IMR-90 (cell line): ENCODE results near the gene UST. TPM values are rescaled to one million over a fixed set of nuclear protein-coding genes. Genes with fewer than 3 reads are reported as not detected.

Experiments used
- ATAC-seq: fragments of 200-7000 bp; cut with Tn5 transposase; 2 replicates; pipeline ENCODE4 v1.9.1; 2020; ENCODE audit warnings: low read depth, mild to moderate bottlenecking, moderate library complexity
- BruUV-seq: library from RNA; stranded (reverse); fragments of 400-500 nt; replicated peaks from 2 replicates; lab custom pipeline; 2021; lab: Mats Ljungman, UMichigan
- CTCF ChIA-PET: fragments of 300-600 bp; formaldehyde crosslinking; extraction: SDS; loops from one replicate; lab custom pipeline; 2021; ENCODE audit warnings: antibody characterized with exemption; lab: Yijun Ruan, JAX
- POLR2A ChIA-PET: fragments of 300-600 bp; sonication (Branson Sonifier 250); formaldehyde crosslinking; loops from one replicate; lab custom pipeline; 2022; ENCODE audit warnings: antibody characterized with exemption; ENCODE audit not compliant: unreplicated experiment; lab: Charles Lee
- DNase-seq: peaks from one replicate; pipeline ENCODE4 v3.0.0; 2013
- H2AFZ ChIP-seq: replicated peaks from 2 replicates; pipeline ENCODE3; 2013; ENCODE audit warnings: low read length, mild to moderate bottlenecking; ENCODE audit not compliant: poor library complexity
- H2AK5ac ChIP-seq: 2 replicates; pipeline ENCODE4 v1.6.1; 2013; ENCODE audit warnings: low read depth, low read length, inconsistent platforms
- H2AK9ac ChIP-seq: replicated peaks from 2 replicates; pipeline ENCODE3; 2013; ENCODE audit warnings: mild to moderate bottlenecking, low read depth, low read length, moderate library complexity; ENCODE audit not compliant: poor library complexity
- H2BK120ac ChIP-seq: 2 replicates; pipeline ENCODE4 v1.6.1; 2013; ENCODE audit warnings: low read depth, low read length, inconsistent platforms
- H2BK15ac ChIP-seq: 3 replicates; pipeline ENCODE4 v1.6.1; 2013; ENCODE audit warnings: low read depth, low read length, inconsistent platforms
- H2BK20ac ChIP-seq: 2 replicates; pipeline ENCODE4 v1.6.1; 2013; ENCODE audit warnings: low read depth, mild to moderate bottlenecking, inconsistent platforms, low read length, moderate library complexity
- H2BK5ac ChIP-seq: 2 replicates; pipeline ENCODE4 v1.6.1; 2013; ENCODE audit warnings: mild to moderate bottlenecking, low read depth, low read length, inconsistent platforms; ENCODE audit not compliant: poor library complexity, severe bottlenecking
- H3K14ac ChIP-seq: replicated peaks from 2 replicates; pipeline ENCODE4 v1.6.1; 2013; ENCODE audit warnings: low read depth, low read length, inconsistent platforms
- H3K18ac ChIP-seq: 2 replicates; pipeline ENCODE4 v1.6.1; 2013; ENCODE audit warnings: low read depth, low read length, control low read depth
- H3K23ac ChIP-seq: 2 replicates; pipeline ENCODE4 v1.6.1; 2013; ENCODE audit warnings: low read depth, low read length, inconsistent platforms
- H3K27ac ChIP-seq: 2 replicates; pipeline ENCODE4 v1.5.1; 2013; ENCODE audit warnings: mild to moderate bottlenecking, control low read depth, low read length; ENCODE audit not compliant: insufficient read depth
- H3K27me3 ChIP-seq: 2 replicates; pipeline ENCODE4 v1.6.1; 2013; ENCODE audit warnings: low read length; ENCODE audit not compliant: control insufficient read depth, insufficient read depth
- H3K36me3 ChIP-seq: 2 replicates; pipeline ENCODE4 v1.6.1; 2013; ENCODE audit warnings: low read length, mixed read lengths; ENCODE audit not compliant: control insufficient read depth, insufficient read depth
- H3K4ac ChIP-seq: 2 replicates; pipeline ENCODE4 v1.6.1; 2013; ENCODE audit warnings: low read depth, low read length, inconsistent platforms
- H3K4me1 ChIP-seq: 2 replicates; pipeline ENCODE4 v1.6.1; 2013; ENCODE audit warnings: low read length, mixed read lengths; ENCODE audit not compliant: control insufficient read depth, insufficient read depth
- H3K4me2 ChIP-seq: 2 replicates; pipeline ENCODE4 v1.6.1; 2013; ENCODE audit warnings: low read depth, mild to moderate bottlenecking, control low read depth, low read length, moderate library complexity
- H3K4me3 ChIP-seq: 2 replicates; pipeline ENCODE4 v1.5.1; 2013; ENCODE audit warnings: low read depth, mild to moderate bottlenecking, control low read depth, low read length, moderate library complexity; ENCODE audit not compliant: insufficient read depth
- H3K56ac ChIP-seq: 2 replicates; pipeline ENCODE4 v1.6.1; 2013; ENCODE audit warnings: low read length, inconsistent platforms; ENCODE audit not compliant: insufficient read depth; ENCODE audit errors: extremely low read depth
- H3K79me1 ChIP-seq, 2 experiments: 2 replicates each; pipeline ENCODE4 v1.6.1; 2013; ENCODE audit warnings: low read length in 2 of 2, inconsistent platforms in 1 of 2, low read depth in 1 of 2
- H3K9ac ChIP-seq: 2 replicates; pipeline ENCODE4 v1.6.1; 2013; ENCODE audit warnings: low read depth, low read length, control low read depth
- H3K9me1 ChIP-seq: 2 replicates; pipeline ENCODE4 v1.6.1; 2013; ENCODE audit warnings: low read length, inconsistent platforms; ENCODE audit not compliant: insufficient read depth
- H3K9me3 ChIP-seq: 2 replicates; pipeline ENCODE4 v1.6.1; 2013; ENCODE audit warnings: low read length; ENCODE audit not compliant: control insufficient read depth, insufficient read depth
- H4K20me1 ChIP-seq: 2 replicates; pipeline ENCODE4 v1.6.1; 2013; ENCODE audit warnings: low read length, inconsistent platforms; ENCODE audit not compliant: insufficient read depth
- H4K5ac ChIP-seq: 2 replicates; pipeline ENCODE4 v1.6.1; 2013; ENCODE audit warnings: mild to moderate bottlenecking, low read depth, low read length, control low read depth
- H4K8ac ChIP-seq, 2 experiments: 2 replicates each; pipeline ENCODE4 v1.6.1; 2013; ENCODE audit warnings: low read depth in 2 of 2, low read length in 2 of 2, control low read depth in 1 of 2, inconsistent platforms in 1 of 2
- H4K91ac ChIP-seq: 2 replicates; pipeline ENCODE4 v1.6.1; 2013; ENCODE audit warnings: low read depth, low read length, inconsistent platforms; ENCODE audit not compliant: insufficient read depth
- BHLHE40 ChIP-seq: fragments of 150-350 bp; IDR thresholded peaks from 2 replicates; pipeline ENCODE4 v1.6.1; 2016; ENCODE audit warnings: mild to moderate bottlenecking, low read depth, low read length
- CEBPB ChIP-seq: IDR thresholded peaks from 2 replicates; pipeline ENCODE4 v1.6.1; 2012; ENCODE audit warnings: low read depth, low read length, improper control_type of control experiment
- CHD1 ChIP-seq: IDR thresholded peaks from 2 replicates; pipeline ENCODE4 v1.6.1; 2012; ENCODE audit warnings: low read depth, low read length, improper control_type of control experiment
- CTCF ChIP-seq: conservative IDR thresholded peaks from 2 replicates; pipeline ENCODE4 v1.5.1; 2012; ENCODE audit warnings: mild to moderate bottlenecking, low read depth, low read length, improper control_type of control experiment
- ELK1 ChIP-seq: fragments of 150-350 bp; IDR thresholded peaks from 2 replicates; pipeline ENCODE4 v1.6.1; 2016; ENCODE audit warnings: low read depth, mild to moderate bottlenecking, low read length, moderate library complexity, borderline replicate concordance
- FOS ChIP-seq: fragments of 150-350 bp; IDR thresholded peaks from 2 replicates; pipeline ENCODE4 v1.6.1; 2016; ENCODE audit warnings: low read depth, low read length
- MAFK ChIP-seq: IDR thresholded peaks from 2 replicates; pipeline ENCODE4 v1.6.1; 2012; ENCODE audit warnings: low read depth, low read length, improper control_type of control experiment
- MAZ ChIP-seq: IDR thresholded peaks from 2 replicates; pipeline ENCODE4 v1.6.1; 2012; ENCODE audit warnings: low read depth, mild to moderate bottlenecking, low read length, improper control_type of control experiment, moderate library complexity, borderline replicate concordance
- MXI1 ChIP-seq: IDR thresholded peaks from 2 replicates; pipeline ENCODE4 v1.6.1; 2012; ENCODE audit warnings: low read depth, mild to moderate bottlenecking, low read length, moderate library complexity, borderline replicate concordance
- NFE2L2 ChIP-seq: fragments of 150-350 bp; IDR thresholded peaks from 2 replicates; pipeline ENCODE4 v1.6.1; 2016; ENCODE audit warnings: low read depth, mild to moderate bottlenecking, low read length
- POLR2A ChIP-seq: IDR thresholded peaks from 2 replicates; pipeline ENCODE4 v1.6.1; 2012; ENCODE audit warnings: mild to moderate bottlenecking, low read depth, low read length
- RAD21 ChIP-seq: IDR thresholded peaks from 2 replicates; pipeline ENCODE4 v1.6.1; 2012; ENCODE audit warnings: low read length, improper control_type of control experiment
- RCOR1 ChIP-seq: IDR thresholded peaks from 2 replicates; pipeline ENCODE4 v1.6.1; 2012; ENCODE audit warnings: mild to moderate bottlenecking, low read length, improper control_type of control experiment; ENCODE audit not compliant: insufficient replicate concordance
- RFX5 ChIP-seq: IDR thresholded peaks from 2 replicates; pipeline ENCODE4 v1.8.0; 2012; ENCODE audit warnings: low read depth, mild to moderate bottlenecking, low read length, moderate library complexity
- SMC3 ChIP-seq: fragments of 150-350 bp; IDR thresholded peaks from 2 replicates; pipeline ENCODE4 v1.6.1; 2016; ENCODE audit warnings: low read depth, mild to moderate bottlenecking, antibody characterized with exemption, low read length, moderate library complexity
- USF2 ChIP-seq: fragments of 150-350 bp; IDR thresholded peaks from 2 replicates; pipeline ENCODE4 v1.6.1; 2017; ENCODE audit warnings: mild to moderate bottlenecking, antibody characterized with exemption, low read length, low read depth
- WGBS, 2 experiments: methylation state at CpG; one replicate each; pipeline versions ENCODE4 v1.1.5 to v1.1.7; 2013; ENCODE audit warnings: missing lambda C conversion rate in 2 of 2; ENCODE audit not compliant: insufficient read length in 1 of 2; ENCODE audit errors: extremely low coverage in 2 of 2; 5-methylcytosine and 5-hydroxymethylcytosine counted together
- dilution Hi-C: fragments of 300-500 bp; cut with HindIII; formaldehyde crosslinking; loops from one replicate; pipeline ENCODE4 v1.14.3; 2018; ENCODE audit warnings: low sequenced_read_pairs; ENCODE audit not compliant: unreplicated experiment
- in situ Hi-C: fragments of 300-500 bp; cut with MboI; formaldehyde crosslinking; loops from 3 replicates; pipeline ENCODE4 v1.14.3; 2019; ENCODE audit warnings: low sequenced_read_pairs, inconsistent platforms, mixed read lengths
- intact Hi-C: fragments of 100-400 bp; cut with micrococcal nuclease; formaldehyde crosslinking; loops from 2 replicates; pipeline ENCODE4 v1.10.0; 2022
- polyA plus RNA-seq, 3 experiments: library from polyadenylated mRNA; depleted of rRNA; stranded (reverse); fragments of >200 nt; gene quantifications; 2 replicates each; pipeline ENCODE4 v1.2.3, GENCODE V29; 2012; ENCODE audit warnings: low replicate concordance in 1 of 3
- total RNA-seq: library from RNA; depleted of rRNA; stranded (reverse); fragments of >200 nt; gene quantifications from 2 replicates; pipeline ENCODE4 v1.2.3, GENCODE V29; 2012

Gene UST
- total and polyA plus RNA-seq, 2 of the 4 experiments (the other 2 are of a cell fraction): 7.7 to 13.8 TPM

- ChIA-PET POLR2A (no interaction called here), CTCF (interaction anchor here (0.6 kb wide), 1 partner anchor 402 kb away, joined by 6 read pairs; no protein-coding TSS in a partner anchor)
- ATAC-seq (no peak), DNase-seq (no peak)
- Histone ChIP-seq H4K5ac (no peak overlapping the region), H4K8ac (no peak overlapping the region), H2BK120ac (no peak overlapping the region), H3K27me3 (no peaks in the 10 kb centered on the region), H3K4ac (no peak overlapping the region), H3K79me1 (peaks cover 4 to 6% of the 10 kb centered on the region in 2 experiments; a peak in 2 of 4 replicates), H3K9ac (no peak overlapping the region), H2BK5ac (no peak overlapping the region), H3K4me3 (no peak overlapping the region), H3K4me1 (no peaks in the 10 kb centered on the region), H2AFZ (no peak overlapping the region), H3K18ac (no peak overlapping the region), H3K9me3 (no peaks in the 10 kb centered on the region), H4K20me1 (no peaks in the 10 kb centered on the region; the same call in 1 of the 2 replicates), H2BK15ac (no peak overlapping the region), H3K56ac (no peak overlapping the region), H3K27ac (no peak overlapping the region), H2AK5ac (no peak overlapping the region), H4K91ac (no peak overlapping the region), H3K4me2 (no peak overlapping the region), H2BK20ac (no peak overlapping the region), H3K9me1 (peaks cover 3% of the 10 kb centered on the region), H3K36me3 (no peaks in the 10 kb centered on the region), H3K14ac (no peak overlapping the region), H3K23ac (no peak overlapping the region), H2AK9ac (no peak overlapping the region)
- TF ChIP-seq CTCF (no peak), CHD1 (no peak), RAD21 (no peak), POLR2A (no peak), RCOR1 (no peak), FOS (no peak), SMC3 (no peak), RFX5 (no peak), BHLHE40 (no peak), ELK1 (no peak), MAZ (no peak), MAFK (no peak), CEBPB (no peak), MXI1 (no peak), NFE2L2 (no peak), USF2 (no peak)
- in situ Hi-C loops: no loop called here
- BruUV-seq: no TSS peak
- dilution Hi-C loops: no loop called here
- intact Hi-C loops: no loop called here
- WGBS, 2 experiments: no CpG with 5 or more reads among the region's 1 CpG
Measured at GRCh38 chr6:148928811-148929210, 182.0 kb downstream of the UST start.
